ENCODE measurements around the gene LRMDA. TPM values are rescaled to one million over a fixed set of nuclear protein-coding genes. Genes with fewer than 3 reads are reported as not detected.

The LRMDA gene
- total and polyA plus RNA-seq, 2 of the 13 experiments (the other 11 are each of a cell fraction or from before 2014, with no cell fraction given) = 13.4 to 22.0 TPM

GRCh38 chr10:75663947-75664664 lies 232.7 kb downstream of the LRMDA start:
- H3K79me2 ChIP-seq (ENCODE audit: insufficient read depth, low read length) = no peaks in the 10 kb centered on the region
- H3K4me2 ChIP-seq (ENCODE audit: low read depth, low read length) = no peak overlapping the region
- no peaks in the 10 kb centered on the region; a peak in 1 of 5 replicates for H3K36me3 ChIP-seq (replicated peaks in 1 of 2; ENCODE audit: control insufficient read depth in 1 of 2, insufficient read depth in 2 of 2, low read length in 2 of 2)
- in situ Hi-C loops (cut with HindIII; ENCODE audit: extremely low pct_ligation_motif_present, low pct_unique_long_range_greater_than_20kb) (no loop called here), intact Hi-C loops (cut with micrococcal nuclease; ENCODE audit: unreplicated experiment) (no loop called here)
- H3K9ac ChIP-seq (ENCODE audit: insufficient read depth, low read depth, low read length) = no peak overlapping the region
- BruUV-seq (replicated peaks) = no TSS peak
- no peaks in the 10 kb centered on the region for H4K20me1 ChIP-seq (ENCODE audit: insufficient read depth, low read length)
- no peak overlapping the region for H3K27ac ChIP-seq (ENCODE audit: extremely low read length, insufficient read depth, low read length)
- DNase-seq (ENCODE audit: low spot score) = no peak
- ATAC-seq = no peak
- no peaks in the 10 kb centered on the region for H3K9me3 ChIP-seq (ENCODE audit: low read length)
- no peak for FAIRE-seq
- WGBS (ENCODE audit: low lambda C conversion rate) = 84% methylated on average over 3 of the region's 3 CpGs
- TF ChIP-seq MAFF (IDR thresholded peaks at IDR 0.05; ENCODE audit: low read depth, low read length) (peak; percentile 64), MAFK (conservative IDR thresholded peaks at IDR 0.05 in 1 of 2, IDR thresholded peaks at IDR 0.05 in 1 of 2; ENCODE audit: low read length in 2 of 2) (peak; percentile 67 to 79), PHB2 (IDR thresholded peaks at IDR 0.05; ENCODE audit: partially characterized antibody) (no peak), ARNTL (CRISPR knock-in tag; IDR thresholded peaks at IDR 0.05) (no peak)
- ChIA-PET POLR2A (no interaction called here), CTCF (ENCODE audit: low intra/inter-chr PET ratio, low total read pairs) (no interaction called here)
- H3K27me3 ChIP-seq (ENCODE audit: control insufficient read depth in 1 of 2, insufficient read depth in 2 of 2, low read length in 2 of 2) = no peaks in the 10 kb centered on the region
- H3K4me3 ChIP-seq (replicated peaks in 1 of 3; ENCODE audit: insufficient read depth in 1 of 3, low read depth in 2 of 3, low read length in 3 of 3) = no peak overlapping the region
- H2AFZ ChIP-seq (ENCODE audit: low read length) = no peak overlapping the region
- peaks cover 22% of the 10 kb centered on the region for H3K4me1 ChIP-seq (ENCODE audit: insufficient read depth, low read length)

- H3K9me3 ChIP-seq (ENCODE audit: low read length) = 0 out of 2 replicates have a peak, but pooled peaks cover 2% of the 10 kb centered on the region
- no peak overlapping the region for H3K4me3 ChIP-seq (replicated peaks in 1 of 3; ENCODE audit: insufficient read depth in 1 of 3, low read depth in 2 of 3, low read length in 3 of 3)
- no peak overlapping the region for H3K27ac ChIP-seq (ENCODE audit: extremely low read length, insufficient read depth, low read length)
- ChIA-PET CTCF (ENCODE audit: low intra/inter-chr PET ratio, low total read pairs) (no interaction called here), POLR2A (no interaction called here)
- in situ Hi-C loops (cut with HindIII; ENCODE audit: extremely low pct_ligation_motif_present, low pct_unique_long_range_greater_than_20kb) = no loop called here
- no TSS peak for BruUV-seq (replicated peaks)
- FAIRE-seq = no peak
- no peak for TF ChIP-seq ZNF720 (CRISPR knock-in tag; IDR thresholded peaks at IDR 0.05)
- WGBS (ENCODE audit: low lambda C conversion rate) = 93% methylated on average over 3 of the region's 3 CpGs
- intact Hi-C loops (cut with micrococcal nuclease; ENCODE audit: unreplicated experiment) = no loop called here
- no peak for DNase-seq (ENCODE audit: low spot score)
- H3K36me3 ChIP-seq (replicated peaks in 1 of 2; ENCODE audit: control insufficient read depth in 1 of 2, insufficient read depth in 2 of 2, low read length in 2 of 2) = no peaks in the 10 kb centered on the region; a peak in 1 of 5 replicates
- peaks cover 20% of the 10 kb centered on the region for H3K4me1 ChIP-seq (ENCODE audit: insufficient read depth, low read length)
- H3K79me2 ChIP-seq (ENCODE audit: insufficient read depth, low read length) = no peaks in the 10 kb centered on the region
- H3K27me3 ChIP-seq (ENCODE audit: control insufficient read depth in 1 of 2, insufficient read depth in 2 of 2, low read length in 2 of 2) = no peaks in the 10 kb centered on the region
- H3K4me2 ChIP-seq (ENCODE audit: low read depth, low read length) = no peak overlapping the region
- H3K9ac ChIP-seq (ENCODE audit: insufficient read depth, low read depth, low read length) = no peak overlapping the region
- H2AFZ ChIP-seq (ENCODE audit: low read length) = no peak overlapping the region
- ATAC-seq = no peak
- no peaks in the 10 kb centered on the region for H4K20me1 ChIP-seq (ENCODE audit: insufficient read depth, low read length)
Measured at GRCh38 chr10:75664968-75665367, 233.5 kb downstream of the LRMDA start.

Data from HepG2 (cell line).